ENCODE measurements around the gene PEX26.
"Not testable (repeated sequence)": the region's sequence is repeated elsewhere in the genome, so short reads cannot be mapped to it uniquely, and the experiment has no call there.

Gene PEX26

GRCh38 chr22:18096823-18097222, 19.0 kb downstream of the PEX26 start:
- peak; percentile 53 for DNase-seq (ENCODE audit: low spot score)

- no peak for DNase-seq (ENCODE audit: low spot score)
Observed at GRCh38 chr22:18100781-18101180, 23.0 kb downstream of the PEX26 start.

DNA sequence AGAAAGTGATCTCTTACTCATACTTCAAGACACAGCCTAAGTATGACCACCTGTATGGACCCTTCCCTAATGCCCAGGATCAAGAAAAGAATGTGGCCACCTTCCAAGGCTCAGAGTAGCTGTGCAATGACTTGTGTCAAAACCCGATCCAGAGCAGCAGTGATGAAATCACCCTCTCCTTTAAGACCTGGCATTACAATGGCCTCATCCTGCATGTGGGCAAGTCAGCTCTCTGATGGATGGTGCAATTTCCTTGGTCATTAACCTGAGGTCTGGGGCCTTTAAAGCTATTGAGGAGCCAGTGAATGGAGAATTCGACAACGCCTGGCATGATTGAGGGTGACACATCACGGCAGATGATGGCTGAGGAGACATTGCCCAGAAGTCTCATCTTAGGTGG, 23.7 kb downstream of the PEX26 start:
- no peak for DNase-seq (ENCODE audit: low spot score)

DNA sequence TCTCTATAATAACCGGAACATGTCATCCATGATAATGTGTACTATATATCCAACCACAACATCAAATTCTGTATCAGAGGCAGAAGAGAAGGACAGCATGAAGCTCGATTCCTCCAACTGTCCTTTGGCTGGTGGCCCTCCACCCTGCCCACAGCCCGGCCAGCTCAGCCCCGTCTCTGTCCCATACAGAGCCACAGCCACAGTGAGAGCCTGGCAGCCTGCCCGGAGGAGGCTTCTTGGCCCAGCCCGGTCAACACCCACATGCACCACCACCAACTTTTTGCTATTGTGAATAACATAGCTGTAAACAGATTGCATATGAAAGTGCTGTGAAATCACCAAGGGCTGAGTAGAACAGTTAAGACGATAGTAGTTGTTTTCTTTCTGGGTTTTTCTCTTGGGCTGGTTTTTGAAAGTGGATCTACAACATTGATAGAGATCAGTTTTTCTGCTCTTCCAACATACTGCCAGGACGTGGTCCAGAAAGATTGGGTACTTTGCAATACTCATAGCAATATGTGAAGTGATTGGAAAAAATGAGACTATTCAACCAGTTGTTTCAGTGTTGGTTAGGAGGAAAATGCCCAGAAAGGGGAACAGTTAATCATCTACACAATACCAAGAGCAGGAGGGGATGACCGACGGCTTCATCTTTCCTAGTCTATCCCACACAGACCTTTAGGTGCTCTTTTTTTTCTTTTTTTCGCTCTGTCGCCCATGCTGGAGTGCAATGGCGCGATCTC, 25.9 kb downstream of the PEX26 start:
- no peak for DNase-seq (ENCODE audit: low spot score)

- DNase-seq (ENCODE audit: low spot score) = no peak
Observed at GRCh38 chr22:18104566-18104965, 26.8 kb downstream of the PEX26 start.

DNA sequence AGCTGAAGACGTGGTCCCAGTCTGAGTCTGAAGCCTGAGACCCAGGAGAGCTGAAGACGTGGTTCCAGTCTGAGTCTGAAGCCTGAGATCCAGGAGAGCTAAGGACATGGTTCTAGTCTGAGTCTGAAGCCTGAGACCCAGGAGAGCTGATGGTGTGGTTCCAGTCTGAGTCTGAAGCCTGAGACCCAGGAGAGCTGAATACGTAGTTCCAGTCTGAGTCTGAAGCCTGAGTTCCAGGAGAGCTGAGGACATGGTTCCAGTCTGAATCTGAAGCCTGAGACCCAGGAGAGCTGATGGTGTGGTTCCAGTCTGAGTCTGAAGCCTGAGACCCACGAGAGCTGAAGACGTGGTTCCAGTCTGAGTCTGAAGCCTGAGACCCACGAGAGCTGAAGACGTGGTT, 28.2 kb downstream of the PEX26 start:
- DNase-seq (ENCODE audit: low spot score) = not testable (repeated sequence)

- not testable (repeated sequence) for DNase-seq (ENCODE audit: low spot score)
Observed at GRCh38 chr22:18106550-18107341, 29.0 kb downstream of the PEX26 start.

DNA sequence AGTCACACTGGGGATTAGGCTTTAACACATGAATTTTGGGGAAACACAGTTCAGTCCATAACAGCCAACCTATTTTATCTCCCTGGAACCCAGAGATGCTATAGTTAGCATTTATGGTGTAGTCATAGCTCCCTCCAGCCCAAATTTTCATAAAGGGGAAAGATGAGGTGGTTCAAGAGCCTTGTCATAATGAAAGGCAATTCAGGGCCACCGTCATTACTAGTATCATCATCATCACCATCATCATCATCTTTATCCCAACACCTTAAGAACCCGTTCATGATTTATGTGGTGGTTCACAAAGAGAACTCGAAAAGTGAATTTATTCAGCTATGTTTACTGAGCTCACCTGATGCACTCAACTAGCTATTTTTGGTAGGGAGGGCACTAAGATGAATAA, 30.4 kb downstream of the PEX26 start:
- DNase-seq (ENCODE audit: low spot score) = no peak

DNA sequence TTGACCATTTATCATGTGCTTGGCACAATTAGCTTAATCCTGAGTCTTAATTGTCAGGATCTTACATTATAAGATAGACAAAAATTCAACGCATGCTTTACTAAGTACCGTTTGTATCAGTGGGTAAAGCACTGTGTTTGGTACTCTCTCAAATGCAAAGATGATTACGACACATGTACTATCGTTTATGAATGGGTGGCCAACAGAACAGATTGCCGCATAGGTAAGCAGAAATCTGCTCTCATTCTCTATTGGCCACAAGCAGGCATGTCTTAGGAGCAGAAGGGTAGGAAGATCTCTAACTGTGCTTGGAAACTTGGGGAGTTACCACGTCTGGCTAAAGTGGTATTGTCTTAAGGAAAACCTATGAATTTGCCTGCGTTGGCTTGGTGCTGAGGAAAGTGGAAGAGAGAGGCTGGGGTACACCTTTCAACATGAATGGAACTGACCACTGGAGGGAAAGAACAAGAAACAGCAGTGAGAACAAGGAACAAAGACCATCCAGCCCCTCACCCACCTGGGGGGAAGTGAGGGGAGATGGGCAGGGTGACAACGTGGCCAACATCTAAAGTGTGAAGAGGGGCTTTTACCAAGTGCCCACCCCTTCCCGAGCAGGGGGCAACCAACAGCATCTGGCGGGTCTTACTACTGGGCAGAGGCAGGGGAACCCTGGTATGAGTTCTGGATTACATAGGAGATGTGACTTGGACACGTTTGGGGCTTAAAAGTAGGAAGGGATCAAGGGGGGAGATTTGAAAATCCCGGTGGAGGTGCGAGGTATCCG, 31.8 kb downstream of the PEX26 start:
- DNase-seq (ENCODE audit: low spot score) = no peak

GRCh38 chr22:18110194-18110953, 32.6 kb downstream of the PEX26 start, which contains the start of gene TUBA8:
TSS of gene TUBA8 (plus strand) at chr22:18110809. CDS start at chr22:18110866, 57 bp downstream.
- no peak for DNase-seq (ENCODE audit: low spot score)

- DNase-seq (ENCODE audit: low spot score) = no peak
Observed at GRCh38 chr22:18110954-18111758, 33.4 kb downstream of the PEX26 start.

DNA sequence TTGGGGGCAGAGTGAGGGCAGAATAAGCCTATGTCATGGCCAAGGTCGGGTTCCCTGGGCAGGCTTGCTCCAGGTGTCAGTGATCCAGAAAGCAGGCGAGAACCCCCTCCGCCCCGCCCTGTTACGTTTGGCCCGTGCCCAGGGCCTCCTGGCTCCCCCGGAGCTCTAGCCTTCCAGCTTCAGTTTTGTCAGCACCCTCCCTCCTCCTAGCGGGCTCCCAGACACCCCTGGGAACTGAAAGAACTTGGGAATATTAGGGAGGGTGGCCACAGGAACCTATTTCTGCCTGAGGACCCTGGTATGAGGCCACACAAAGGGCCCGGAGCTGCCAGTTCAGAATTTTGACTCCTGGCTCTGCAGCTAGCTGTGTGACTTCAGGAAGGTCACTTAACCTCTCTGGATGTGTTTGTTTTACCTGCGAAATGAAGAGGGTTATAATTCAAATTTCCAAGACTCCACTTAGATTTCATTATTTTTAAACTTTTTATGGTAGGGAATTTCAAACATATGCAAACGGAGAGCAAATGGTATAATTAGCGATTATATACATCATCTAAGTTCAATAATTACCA, 34.1 kb downstream of the PEX26 start:
- DNase-seq (ENCODE audit: low spot score) = no peak

DNA sequence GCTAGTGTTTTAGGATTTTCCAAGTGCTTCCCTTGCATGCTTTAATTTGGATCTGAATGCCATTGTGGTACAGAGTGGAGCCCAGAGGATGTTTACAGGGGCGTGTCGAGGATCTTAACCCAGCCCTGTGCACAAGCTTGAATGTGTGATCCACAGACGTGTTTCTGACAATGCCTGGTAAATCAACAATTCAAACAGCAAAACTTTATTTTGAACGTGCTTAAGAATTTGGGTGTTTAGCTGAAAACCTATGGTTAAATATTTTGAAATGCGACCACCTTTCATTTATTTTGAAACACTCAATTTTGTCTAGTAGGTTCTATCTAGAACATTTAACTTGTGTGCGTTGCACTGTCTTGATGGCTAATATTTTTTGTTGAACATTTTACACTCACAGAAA, 34.6 kb downstream of the PEX26 start:
- DNase-seq (ENCODE audit: low spot score) = no peak

DNA sequence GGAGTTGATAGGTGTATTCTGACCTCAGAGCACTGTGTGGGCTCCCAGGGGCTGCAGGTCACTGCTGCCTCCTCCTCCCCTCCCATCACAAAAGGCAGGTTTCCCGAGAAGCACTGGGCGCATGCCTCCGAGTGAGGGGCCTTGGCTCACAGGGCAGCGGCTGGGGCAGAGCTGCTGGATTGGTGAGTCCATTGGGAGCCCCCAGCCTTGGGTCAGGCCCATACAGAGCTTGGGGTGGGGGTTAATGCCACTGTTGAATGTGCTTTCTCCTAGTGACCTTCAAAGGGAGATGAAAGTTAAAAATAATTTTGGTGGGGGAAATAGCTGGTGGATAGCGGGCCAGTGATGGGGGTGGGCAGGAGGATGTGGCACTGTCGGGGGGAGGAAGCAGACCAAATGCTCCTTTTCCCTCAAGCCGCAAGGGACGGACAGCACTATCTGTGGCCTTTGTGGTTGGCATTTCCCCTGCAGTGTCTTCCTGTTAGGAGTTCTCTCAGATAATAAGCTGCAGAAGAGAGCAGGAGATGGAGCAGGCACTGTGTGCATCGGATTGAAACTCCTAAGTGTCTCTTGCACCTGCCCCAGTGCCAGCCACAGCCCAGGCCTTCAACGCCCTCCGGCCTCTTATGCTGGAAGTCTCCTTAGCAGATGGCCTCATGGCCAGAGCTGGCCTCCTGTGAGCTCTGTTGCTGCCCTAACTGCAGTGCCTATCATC, 36.0 kb downstream of the PEX26 start:
- no peak for DNase-seq (ENCODE audit: low spot score)

DNA sequence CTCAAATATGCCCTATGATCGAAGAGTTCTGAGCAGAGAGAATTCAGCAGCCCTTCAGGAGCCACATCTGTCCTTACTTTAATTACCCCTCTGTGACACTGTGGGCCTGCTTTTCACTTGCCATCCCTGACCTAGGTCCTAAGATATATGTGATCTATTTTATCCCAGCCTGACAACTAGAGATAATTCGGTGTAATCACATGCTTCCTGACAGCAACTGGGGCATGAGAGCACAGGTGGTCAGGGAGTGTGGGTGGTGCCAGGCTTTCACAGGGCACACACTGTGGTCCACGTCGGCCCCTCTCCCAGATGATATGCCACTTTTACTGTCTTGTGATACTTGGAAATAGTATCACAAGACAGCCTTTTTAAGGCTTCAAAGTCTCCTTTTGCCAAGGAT, 36.7 kb downstream of the PEX26 start:
- DNase-seq (ENCODE audit: low spot score) = no peak

DNA sequence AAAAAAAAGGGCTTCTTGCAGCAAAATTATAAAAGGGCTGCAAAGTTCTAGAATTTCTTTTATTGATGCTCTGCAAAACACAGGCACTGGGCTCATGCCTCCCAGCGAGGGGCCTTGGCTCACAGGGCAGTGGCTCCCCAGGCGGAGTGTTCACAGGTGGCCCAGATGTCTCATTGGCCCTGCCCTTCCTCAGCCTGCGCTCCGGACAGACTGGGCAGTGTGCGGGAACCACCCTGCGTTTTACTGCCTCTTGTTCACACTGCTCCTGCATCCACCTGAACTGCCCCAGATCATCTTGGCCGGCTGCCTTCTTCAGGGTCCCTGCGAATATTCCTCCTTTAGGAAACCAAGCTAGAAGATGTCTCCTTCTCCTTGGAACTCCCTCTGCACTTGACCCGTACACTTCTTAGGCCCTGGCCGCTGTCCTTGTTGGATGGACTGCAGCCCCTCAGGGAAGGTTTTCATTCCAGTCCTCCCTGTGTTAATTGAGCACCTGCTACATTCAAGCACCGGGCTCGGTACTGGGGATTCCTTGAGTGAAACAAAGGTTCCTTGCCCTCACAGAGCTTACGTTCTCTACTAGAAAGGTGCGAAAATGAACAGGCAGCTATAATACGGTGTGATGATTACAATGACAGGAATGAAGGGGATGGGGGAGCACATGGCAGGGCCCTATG, 37.3 kb downstream of the PEX26 start:
- DNase-seq (ENCODE audit: low spot score) = no peak

DNA sequence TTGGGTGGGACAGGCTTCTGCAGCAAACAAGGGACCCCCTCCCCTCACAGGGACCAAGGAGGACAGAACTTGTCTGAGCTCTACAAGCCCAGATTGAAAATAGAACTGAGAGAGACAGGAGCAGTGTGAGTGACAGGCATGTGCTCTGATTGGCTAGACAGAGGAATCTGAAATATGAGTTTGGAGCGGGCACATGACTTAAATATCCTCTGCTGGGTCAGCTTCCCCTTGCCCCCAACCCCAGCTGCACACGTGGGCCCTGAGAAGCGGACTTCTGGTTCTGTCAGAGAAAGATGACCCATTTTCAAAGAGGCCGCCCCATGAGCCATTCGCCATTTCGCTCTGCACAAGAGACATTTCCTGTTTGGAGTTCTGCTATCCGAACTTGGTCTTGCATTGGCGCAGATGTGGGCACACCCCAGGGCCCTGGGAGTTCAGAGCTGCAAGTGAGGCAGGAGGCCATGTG, 38.1 kb downstream of the PEX26 start:
- no peak for DNase-seq (ENCODE audit: low spot score)

DNA sequence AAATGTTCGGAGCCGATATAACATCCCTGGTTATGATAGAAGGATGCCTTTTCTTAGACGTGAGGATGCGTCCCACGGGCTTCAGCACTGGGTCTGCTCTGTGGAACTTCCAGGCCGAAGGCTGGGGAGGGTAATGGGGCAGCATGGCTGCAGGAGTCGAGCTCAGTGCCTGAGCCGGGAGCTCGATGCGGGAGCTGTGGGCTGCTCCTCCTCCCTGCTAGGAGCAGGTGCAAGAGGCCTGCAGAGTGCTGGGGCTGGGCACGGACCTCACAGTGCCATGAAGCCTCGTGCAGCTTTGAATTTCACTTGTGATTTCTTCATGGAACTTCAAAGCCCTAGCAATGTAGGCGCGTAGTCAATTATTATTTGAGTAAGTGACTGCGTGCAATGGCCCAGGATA, 38.8 kb downstream of the PEX26 start:
- DNase-seq (ENCODE audit: low spot score) = no peak

DNA sequence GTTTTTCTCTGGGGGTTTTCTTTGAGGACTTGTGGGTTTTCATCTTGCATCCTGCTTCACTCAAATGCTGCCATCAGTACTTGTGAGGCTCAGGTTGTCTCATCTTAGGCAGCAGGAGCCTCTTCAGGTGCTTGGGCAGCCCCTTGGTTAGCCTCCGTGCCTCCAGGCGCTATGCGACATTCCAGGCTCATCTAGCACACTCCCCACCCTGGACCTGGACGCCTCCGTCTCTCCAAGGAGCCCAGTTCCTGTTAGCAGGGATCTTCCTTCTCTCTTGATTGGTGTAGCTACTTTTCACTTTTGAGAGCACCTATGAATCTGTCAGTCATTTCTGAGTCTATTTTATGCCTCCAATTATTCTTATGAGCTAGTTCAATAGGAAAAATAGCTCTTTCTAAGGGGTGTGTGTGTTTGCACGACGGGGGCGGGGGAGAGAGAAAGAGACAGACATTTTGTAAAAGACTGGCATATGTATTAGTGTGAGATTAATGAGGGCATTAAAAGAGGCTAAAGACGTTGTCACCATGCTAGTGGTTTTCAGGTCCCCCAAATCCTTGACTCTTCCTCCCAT, 40.6 kb downstream of the PEX26 start:
- no peak for DNase-seq (ENCODE audit: low spot score)

Data from Ammon's horn (tissue), 1 donor.